Epithelial cell of esophagus (primary cell): ENCODE data around the gene EPC2.

ENCODE experiments used
- DNase-seq: peaks from one replicate; pipeline ENCODE4 v3.0.0; 2010; ENCODE audit warnings: low read depth
- H3K4me3 ChIP-seq: 2 replicates; pipeline ENCODE4 v1.5.1; 2011; ENCODE audit warnings: mild to moderate bottlenecking, low read length, control low read depth
- CTCF ChIP-seq: IDR thresholded peaks from 2 replicates; pipeline ENCODE4 v1.5.1; 2011; ENCODE audit warnings: low read depth, mild to moderate bottlenecking, low read length, control low read depth, inconsistent platforms; ENCODE audit not compliant: insufficient read depth; ENCODE audit errors: missing control alignments

The EPC2 gene

GRCh38 chr2:148696985-148697384 is 52.4 kb downstream of the EPC2 start:
- no peak for TF ChIP-seq CTCF
- H3K4me3 ChIP-seq: no peak overlapping the region
- no peak for DNase-seq

DNA sequence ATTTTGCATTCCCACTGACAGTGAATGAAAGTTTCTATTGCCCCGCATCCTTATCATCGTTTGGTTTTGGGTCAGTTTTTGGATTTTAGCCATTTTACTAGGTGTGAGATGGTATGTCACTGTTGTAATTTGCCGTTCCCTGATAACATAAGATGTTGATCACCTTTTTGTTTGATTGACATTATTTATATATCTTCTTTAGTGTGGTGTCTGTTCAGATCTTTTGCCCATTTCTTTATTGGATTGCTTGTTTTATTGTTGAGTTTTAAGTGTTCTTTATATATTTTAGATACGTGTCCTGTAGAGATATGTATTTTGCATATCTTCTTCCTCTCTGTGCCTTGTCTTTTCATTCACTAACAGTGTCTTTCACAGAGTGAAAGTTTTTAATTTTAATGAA is 55.3 kb downstream of the EPC2 start:
- TF ChIP-seq CTCF: no peak

GRCh38 chr2:148701039-148701438 is 56.5 kb downstream of the EPC2 start:
- TF ChIP-seq CTCF: no peak

More for the DNA sequence above, 55.3 kb downstream of the EPC2 start:
- no peak overlapping the region for H3K4me3 ChIP-seq
- no peak for DNase-seq

DNA sequence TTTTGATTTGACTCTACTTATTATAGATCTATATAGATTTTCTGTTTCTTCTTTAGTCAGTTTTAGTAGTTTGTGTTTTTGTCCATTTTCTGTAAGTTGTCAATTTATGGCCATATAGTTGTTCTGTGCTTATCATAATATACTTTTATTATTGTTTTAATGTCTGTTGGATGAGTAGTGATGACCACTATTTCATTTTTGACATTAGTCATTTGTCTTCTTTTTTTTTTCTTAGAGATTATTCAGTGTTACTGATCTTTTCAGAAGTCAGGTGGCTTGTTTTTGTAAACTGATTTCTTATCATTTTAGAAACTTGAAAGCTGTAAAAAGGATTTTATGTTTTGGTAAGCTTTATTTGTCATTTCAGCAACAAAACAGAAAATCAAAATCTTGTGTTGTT is 57.3 kb downstream of the EPC2 start:
- no peak for TF ChIP-seq CTCF
- no peak overlapping the region for H3K4me3 ChIP-seq
- DNase-seq: no peak

More at GRCh38 chr2:148701039-148701438, 56.5 kb downstream of the EPC2 start:
- no peak for DNase-seq
- H3K4me3 ChIP-seq: no peak overlapping the region

DNA sequence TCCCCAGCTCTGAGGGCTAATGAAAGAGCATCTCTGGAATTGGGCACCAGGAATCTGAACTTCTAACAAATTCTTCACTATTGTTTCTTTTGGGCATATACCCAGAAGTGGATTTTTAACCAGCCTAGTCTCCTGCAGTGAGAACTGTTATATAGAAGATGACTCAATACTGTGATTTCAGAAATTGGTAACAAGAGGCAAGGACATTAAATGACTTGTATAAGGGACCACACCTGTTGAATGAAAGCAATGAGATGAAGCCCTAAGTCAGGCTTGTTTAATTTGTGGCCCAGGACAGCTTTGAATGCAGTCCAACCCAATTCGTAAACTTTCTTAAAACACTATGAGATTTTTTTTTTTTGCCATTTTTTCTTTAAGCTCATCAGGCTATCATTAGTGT is 57.9 kb downstream of the EPC2 start:
- H3K4me3 ChIP-seq: no peak overlapping the region
- TF ChIP-seq CTCF: no peak
- DNase-seq: no peak

DNA sequence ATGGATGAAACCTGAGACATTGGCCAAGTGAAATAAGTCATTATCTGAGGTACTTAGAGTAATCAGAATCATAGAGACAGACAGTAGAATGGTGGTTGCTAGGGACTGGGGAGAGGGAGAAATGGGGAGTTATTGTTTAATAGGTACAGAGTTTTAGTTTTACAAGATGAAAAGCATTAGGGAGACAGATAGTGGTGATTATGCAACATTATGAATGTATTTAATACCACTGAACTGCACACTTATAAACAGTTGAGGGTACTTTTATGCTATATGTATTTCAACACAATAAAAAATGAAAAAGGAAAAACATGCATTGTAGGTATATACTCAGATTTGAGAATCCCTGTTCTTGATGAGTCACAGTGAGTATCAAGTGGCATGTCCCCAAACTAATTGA is 59.7 kb downstream of the EPC2 start:
- DNase-seq: no peak
- TF ChIP-seq CTCF: no peak
- no peak overlapping the region for H3K4me3 ChIP-seq

GRCh38 chr2:148716378-148716920 is 71.9 kb downstream of the EPC2 start:
- TF ChIP-seq CTCF: no peak
- no peak for DNase-seq
- H3K4me3 ChIP-seq: no peak overlapping the region
